Liver (tissue), 3 donors: ENCODE measurements around the gene CSPG4.

Experiments
- ATF3 ChIP-seq: IDR thresholded peaks from 2 replicates; pipeline ENCODE4 v1.6.1; 2016; ENCODE audit warnings: antibody characterized with exemption
- CTCF ChIP-seq: fragments of 150-350 bp; IDR thresholded peaks from 2 replicates; pipeline ENCODE4 v1.5.1; 2017; ENCODE audit warnings: improper control_type of control experiment, low read depth, low read length; ENCODE audit not compliant: missing input control
- RAD21 ChIP-seq, 2 donors: IDR thresholded peaks; 2 replicates each; pipeline ENCODE4 v1.6.1; 2016; ENCODE audit warnings: antibody characterized with exemption in 2 of 2, mild to moderate bottlenecking in 2 of 2
- donor health status: healthy.
- donor health status: healthy.

GRCh38 chr15:75720787-75721479, 8.3 kb upstream of the CSPG4 start:
- TF ChIP-seq CTCF = peak; percentile 8
- TF ChIP-seq RAD21 (IDR thresholded peaks at IDR 0.05) = peak; percentile 17 to 51
- no peak for TF ChIP-seq ATF3
